ENCODE results near the gene DMKN.

DMKN gene

DNA sequence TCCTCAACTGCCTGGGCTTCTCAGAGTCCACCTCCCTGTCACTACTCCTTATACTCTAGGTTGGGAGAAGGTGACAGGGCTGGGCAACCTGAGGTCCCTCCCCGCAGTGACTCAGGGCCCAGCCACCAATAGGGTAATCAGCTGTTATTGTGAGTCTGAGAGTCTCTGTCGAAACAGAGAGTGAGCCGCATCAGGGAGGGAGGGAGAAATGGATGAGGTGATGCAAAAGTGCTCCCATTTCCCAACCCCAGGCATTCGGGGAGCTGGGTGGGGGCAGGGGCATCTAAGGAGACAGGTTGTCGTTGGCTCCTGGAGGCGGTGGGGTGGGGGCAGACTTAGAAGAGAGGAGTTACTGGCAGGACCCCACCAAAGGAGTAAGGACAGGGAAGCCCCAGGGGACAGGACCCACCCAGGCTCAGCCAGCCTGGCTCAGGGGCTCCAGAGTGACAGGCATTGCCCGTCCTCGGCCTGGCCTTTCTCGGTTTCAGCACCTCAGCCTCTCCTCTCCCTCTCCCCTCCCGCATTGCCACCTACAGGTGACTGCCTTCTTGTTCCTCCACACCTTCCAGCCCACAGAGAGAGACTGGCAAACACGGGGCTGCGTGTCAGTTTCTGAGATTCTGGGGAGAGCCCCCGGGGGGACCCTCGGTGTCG is at the start of gene DMKN:
DMKN (minus strand) TSS at position 22 of the 654 bp plus-strand sequence. CDS start 174 bp downstream, outside the sequence.
- no peak for DNase-seq (ENCODE audit: low read depth in 3 of 3)

GRCh38 chr19:35562776-35563175 is 49.3 kb upstream of the DMKN start:
- DNase-seq (ENCODE audit: low read depth in 3 of 3): no peak

DNA sequence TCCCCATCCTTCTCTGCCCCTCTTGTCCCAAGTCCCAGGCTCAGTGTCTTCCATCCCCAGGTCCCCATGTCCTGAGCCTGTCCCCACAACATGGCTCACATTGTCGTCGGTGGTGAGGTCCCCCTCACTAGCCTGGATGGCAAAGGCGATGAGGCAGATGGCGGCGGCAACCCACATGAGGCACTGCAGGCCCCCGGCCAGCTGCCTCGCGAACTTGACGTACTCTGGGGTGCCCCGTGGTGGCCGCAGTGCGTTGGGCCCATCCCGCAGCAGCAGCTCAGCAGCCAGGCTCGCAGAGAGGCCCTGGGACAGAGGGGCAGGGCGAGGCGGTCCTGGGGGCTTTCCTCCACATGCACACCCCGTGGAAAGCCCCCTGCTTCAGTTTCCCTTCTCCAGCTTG is 48.9 kb upstream of the DMKN start:
- no peak for DNase-seq (ENCODE audit: low read depth in 3 of 3)

DNA sequence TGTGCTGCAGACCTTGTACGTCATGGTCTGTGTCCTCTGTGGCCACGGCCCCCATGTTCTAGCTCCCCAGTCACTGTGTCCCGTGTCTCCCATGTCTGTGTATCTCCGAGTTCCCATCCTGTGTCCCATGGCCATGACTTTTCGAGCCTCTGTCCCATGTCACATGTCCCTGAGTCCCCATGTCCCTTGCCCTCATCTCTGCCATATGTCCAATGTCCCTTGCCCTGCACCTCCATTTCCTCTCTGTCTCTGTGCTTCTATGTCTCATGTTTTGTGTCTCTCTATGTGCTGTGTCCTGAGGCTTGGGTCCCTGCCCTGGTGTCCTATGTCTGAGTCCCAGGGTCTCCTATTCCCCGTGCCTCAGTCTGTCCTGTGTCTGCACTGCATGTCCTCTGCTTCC is 48.0 kb upstream of the DMKN start:
- no peak for DNase-seq (ENCODE audit: low read depth in 3 of 3)

DNA sequence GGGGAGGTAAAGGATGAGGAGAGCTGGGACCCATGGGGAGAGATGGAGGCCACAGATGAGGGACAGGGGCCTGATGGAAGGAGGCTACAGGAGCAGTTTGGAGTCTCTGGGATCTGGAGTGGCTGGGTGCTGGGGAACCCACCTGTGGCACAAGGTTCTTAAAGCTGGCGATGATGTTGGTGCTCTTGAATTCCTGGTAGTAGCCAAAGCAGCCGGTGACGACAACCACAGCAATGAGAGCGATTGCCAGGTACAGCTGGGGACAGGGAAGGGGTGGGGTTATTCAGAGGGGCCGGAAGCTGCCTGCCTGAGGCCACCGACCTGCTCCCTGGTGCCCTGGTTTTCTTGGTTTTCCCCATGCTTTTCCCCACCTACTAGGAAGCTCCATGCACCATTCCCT is 47.2 kb upstream of the DMKN start:
- DNase-seq (ENCODE audit: low read depth in 3 of 3): no peak

GRCh38 chr19:35560271-35560670 is 46.8 kb upstream of the DMKN start:
- DNase-seq (ENCODE audit: low read depth in 3 of 3): no peak

DNA sequence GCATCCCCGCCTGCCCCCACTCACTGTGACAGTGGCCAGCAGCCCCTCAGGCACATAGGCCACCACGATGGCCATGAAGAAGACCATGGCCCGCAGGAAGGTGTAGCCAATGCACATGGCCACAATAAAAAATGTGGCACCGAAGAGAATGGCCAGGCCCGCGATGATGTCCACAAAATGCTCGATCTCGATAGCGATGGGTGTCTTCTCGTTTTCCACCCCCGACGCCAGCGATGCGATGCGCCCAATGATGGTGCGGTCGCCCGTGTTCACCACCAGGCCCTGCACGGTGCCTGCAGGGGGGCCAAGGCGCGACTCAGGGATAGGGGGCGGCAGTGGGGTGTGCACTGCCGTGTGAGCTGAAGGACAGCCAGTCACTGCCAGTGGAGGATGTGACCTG is 46.3 kb upstream of the DMKN start:
- no peak for DNase-seq (ENCODE audit: low read depth in 3 of 3)

GRCh38 chr19:35559281-35559659 is 45.8 kb upstream of the DMKN start:
- no peak for DNase-seq (ENCODE audit: low read depth in 3 of 3)

- no peak for DNase-seq (ENCODE audit: low read depth in 3 of 3)
Observed at GRCh38 chr19:35558400-35559280, 45.2 kb upstream of the DMKN start.

DNA sequence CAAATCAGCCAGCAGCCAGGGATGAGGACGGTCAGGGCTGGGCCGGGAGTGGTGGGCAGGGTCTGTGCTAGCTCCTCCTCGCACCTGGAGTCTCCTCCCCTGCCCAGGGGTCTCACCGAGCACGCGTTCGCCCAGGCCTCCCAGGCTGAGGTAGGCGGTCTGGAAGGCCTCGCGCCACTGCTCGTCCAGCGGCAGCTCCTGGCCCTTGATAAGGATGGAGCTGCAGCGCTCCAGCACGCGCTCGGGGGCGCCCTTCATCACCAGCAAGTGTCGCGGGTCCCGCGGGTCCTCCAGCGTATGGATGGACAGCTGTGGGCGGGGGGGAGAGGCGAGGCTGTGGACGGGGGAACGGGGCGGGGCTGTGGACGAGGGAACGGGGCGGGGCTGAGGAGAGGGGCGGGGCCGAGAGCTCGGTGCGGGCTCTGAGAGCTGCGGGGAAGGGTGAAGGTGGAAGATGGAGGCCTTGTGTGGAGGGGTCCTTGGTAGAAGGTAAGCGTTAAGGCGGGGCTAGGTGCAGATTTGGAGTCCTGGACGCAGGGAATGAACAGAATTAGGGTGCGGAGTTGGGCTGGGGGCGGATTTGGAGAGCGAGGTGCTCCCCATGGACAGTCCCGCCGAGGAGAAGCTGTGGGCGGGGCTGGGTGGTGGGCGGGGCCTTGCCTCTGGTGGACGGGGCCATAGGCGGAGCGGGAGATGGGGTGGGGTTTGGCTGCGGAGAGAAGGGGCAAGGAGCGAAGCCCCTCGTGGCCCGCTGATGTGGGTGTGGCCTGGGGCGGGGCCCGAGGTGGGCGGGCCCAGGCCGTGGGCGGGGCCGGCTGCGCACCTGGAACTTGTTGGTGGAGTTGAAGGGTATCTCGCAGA is 44.3 kb upstream of the DMKN start:
- DNase-seq (ENCODE audit: low read depth in 3 of 3): peak; percentile 7 to 70 (median 34)

DNA sequence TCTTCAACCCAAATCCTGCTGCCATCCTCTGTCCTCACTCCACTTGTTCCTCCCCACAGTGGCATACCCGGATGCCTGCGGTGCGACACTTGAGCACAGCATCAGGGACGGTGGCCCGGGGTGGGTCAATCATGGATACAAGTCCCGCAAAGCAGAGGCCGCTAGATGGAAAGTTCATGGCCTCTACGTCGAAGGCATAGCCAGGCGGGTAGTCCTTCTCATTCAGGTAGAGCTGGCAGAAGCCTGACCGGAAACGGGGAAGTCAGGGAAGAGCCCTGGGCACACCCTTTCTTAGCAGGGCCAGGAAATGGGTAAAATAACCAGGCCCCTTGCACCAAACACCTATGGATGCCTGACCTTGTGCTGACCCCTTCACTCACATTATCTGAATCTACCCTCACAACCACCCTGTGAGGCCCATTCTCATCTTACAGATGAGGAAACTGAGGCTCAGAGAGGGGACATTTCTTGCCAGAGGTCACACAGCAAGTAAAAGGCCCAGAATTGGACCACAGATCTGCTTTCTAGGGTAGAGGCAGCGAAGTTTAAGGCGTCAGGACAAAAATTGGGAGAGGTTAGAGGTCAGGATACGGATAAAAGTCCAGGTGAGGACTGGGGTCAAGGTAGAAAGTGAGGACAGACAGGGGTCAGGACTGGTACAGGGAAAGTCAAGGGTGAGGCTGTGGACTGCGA is 43.5 kb upstream of the DMKN start:
- no peak for DNase-seq (ENCODE audit: low read depth in 3 of 3)

GRCh38 chr19:35556025-35556590 is 42.7 kb upstream of the DMKN start:
- no peak for DNase-seq (ENCODE audit: low read depth in 3 of 3)

DNA sequence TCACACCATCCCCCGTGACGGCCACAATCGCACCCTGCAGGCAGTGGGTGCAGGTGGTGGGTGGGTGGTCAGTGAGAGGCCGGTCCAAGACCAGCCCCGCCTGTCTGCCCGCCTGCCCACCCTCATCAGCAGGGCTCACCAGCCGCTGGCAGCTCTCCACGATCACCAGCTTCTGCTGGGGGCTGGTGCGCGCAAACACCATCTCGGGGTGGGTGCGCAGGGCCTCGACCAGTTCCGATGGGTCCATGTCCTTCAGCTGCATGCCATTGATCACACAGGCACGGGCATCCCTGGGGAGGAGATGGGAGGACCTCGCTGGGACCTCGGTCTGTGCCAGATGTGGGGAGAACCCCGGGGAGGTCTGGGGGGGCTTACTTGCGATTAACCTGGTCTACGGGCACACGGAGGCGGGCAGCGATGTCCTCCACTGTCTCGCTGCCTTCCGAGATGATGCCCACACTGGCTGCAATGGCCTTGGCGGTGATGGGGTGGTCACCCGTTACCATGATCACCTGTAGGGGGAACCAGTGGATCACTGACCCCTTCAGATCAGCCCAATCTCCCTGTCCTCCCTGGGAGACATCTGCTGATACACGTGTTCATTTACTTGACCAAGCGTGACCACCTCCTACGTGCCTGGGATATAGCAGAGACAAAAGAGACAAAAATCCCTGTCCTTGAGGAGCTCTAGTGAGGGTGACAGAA is 42.0 kb upstream of the DMKN start:
- no peak for DNase-seq (ENCODE audit: low read depth in 3 of 3)

DNA sequence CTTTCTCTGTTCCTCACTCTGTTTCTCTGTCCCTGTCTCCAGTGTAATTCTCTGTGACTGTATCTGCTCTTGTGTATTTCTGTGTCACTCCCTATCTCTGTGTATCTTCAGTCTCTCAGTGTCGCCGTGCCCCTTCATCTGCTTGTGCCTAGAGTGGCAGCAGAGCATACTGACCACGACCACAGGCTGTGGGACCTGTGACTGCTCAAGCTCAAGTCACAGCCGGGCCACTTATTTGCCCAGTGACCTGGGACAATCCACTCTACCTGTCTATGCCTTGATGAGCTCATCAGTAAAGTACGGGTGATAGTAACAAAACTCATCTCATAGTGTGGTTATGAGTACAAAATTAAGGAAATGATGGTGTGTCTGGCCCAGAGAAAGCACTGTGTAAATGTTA is 40.6 kb upstream of the DMKN start:
- DNase-seq (ENCODE audit: low read depth in 3 of 3): no peak

DNA sequence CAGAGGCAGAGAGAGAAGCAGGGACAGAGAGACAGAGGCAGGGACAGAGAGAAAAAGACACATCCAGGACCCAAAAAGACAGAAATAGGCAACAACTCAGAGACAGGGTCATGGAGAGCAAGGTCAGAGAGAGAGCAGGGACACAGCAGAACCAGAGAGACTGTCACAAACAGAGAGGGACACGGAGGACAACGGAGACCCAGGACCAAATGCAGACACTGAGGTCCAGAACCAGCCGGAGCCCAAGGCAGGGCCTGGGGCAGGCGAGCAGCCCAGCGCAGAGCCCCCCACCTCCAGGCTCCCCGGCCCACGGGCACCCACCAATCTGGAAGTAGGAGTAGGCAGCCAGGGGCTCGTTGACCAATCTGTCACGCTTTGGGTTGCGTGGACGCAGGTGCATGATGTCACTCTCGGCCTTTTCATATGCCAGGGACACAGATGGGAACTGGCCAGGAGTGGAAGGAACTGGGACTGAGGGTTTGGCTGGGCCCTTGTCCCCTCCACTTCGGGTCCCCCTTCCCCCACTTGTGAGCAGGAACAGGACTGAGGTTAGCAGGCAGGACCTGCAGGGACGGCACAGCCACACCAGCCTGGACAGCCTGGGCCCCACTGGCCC is 40.0 kb upstream of the DMKN start:
- DNase-seq (ENCODE audit: low read depth in 3 of 3): no peak

- DNase-seq (ENCODE audit: low read depth in 3 of 3): no peak
Observed at GRCh38 chr19:35552534-35553384, 39.3 kb upstream of the DMKN start.

DNA sequence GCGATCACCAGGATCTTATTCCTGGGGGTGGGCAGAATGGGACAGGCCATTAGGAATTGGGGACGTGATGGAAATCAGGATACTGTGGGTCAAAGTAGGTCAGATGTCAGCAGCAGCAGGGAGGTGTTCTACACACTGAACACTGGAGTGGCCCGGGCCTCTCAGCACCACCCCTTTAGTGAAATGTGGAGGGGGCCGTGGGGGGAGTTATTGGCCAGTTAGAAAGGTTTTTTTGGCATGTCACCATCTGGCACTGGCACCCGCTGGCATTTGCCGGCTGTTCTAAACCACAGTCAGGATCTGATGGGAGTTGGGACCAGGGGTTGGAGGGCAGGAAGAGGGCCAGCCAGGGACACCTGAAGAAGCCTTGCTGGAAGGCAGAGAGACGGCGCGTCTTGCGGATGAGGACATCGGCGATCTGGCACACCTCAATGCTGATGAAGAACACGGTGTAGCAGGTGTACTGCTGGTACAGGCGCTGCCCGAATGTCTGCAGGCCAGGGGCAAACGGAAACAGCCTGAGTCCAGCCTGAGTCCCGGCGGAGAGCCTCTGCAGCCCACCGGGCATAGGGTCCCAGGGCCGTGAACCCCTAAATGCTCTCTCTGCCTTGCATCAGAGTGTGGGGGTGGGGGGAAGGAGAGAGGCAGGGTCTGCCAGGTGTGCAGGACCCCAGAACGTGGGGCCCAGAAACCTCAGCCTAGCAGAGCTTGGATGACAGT is 37.8 kb upstream of the DMKN start:
- DNase-seq (ENCODE audit: low read depth in 3 of 3): no peak

DNA sequence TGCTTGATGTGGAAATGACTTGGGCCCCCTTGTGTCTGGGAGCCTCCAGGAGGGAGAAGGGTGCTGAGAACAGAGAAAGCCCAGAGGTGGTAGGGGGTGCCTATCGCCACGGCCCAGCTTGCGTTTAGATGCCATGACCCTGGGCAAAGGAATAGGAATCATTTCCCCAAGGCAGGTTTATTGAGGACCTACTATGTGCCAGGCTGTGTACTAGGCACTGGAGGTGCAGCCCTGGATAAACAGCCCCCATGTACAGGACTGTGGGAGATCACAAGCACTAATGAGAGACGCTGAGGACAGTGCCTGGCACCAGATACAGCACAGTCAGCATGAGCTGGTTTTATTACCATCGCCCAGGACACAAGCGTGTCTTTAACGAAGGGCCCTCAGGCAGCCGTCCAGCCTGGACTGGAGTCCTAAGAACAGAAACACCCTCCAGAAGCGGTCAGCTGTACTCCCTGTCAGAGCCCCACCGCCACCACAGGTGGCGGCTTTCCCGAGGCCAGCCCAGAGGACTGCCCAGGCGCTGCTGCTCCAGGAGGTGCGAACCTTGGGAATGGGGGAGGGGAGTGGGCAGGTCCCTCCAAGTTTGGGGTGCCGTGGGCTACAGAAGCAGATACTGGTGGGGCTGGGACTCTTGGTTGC is 36.6 kb upstream of the DMKN start:
- DNase-seq (ENCODE audit: low read depth in 3 of 3): no peak

Measured in stimulated activated CD4-positive, alpha-beta T cell treated with anti-CD3 and anti-CD28 coated beads, TNF-alpha, amount 100 ng/mL, for 24 hours (primary cell).